Hepatocyte (in vitro differentiated cells): ENCODE measurements around the gene ETFB.

Source experiments
- EZH2 ChIP-seq: fragments of 200-600 bp; sonication (generic); IDR thresholded peaks from 2 replicates; pipeline ENCODE4 v1.6.1; 2016; ENCODE audit warnings: antibody characterized with exemption, mild to moderate bottlenecking, borderline replicate concordance
- EZH2phosphoT487 ChIP-seq: fragments of 200-600 bp; sonication (generic); IDR thresholded peaks from one replicate; pipeline ENCODE4 v1.6.1; 2018; ENCODE audit warnings: antibody characterized with exemption, mild to moderate bottlenecking, low read depth, moderate library complexity; ENCODE audit not compliant: unreplicated experiment, severe bottlenecking
- TF ChIP-seq, protein P1 (sequence below): fragments of 200-600 bp; sonication (generic); IDR thresholded peaks from 2 replicates; pipeline ENCODE4 v1.5.1; 2016; ENCODE audit warnings: antibody characterized with exemption, mild to moderate bottlenecking; ENCODE audit not compliant: poor library complexity

GRCh38 chr19:51318687-51319648 is 47.2 kb downstream of the ETFB start:
- TF ChIP-seq EZH2phosphoT487 (no peak), EZH2 (no peak)
- TF ChIP-seq, protein P1, sequence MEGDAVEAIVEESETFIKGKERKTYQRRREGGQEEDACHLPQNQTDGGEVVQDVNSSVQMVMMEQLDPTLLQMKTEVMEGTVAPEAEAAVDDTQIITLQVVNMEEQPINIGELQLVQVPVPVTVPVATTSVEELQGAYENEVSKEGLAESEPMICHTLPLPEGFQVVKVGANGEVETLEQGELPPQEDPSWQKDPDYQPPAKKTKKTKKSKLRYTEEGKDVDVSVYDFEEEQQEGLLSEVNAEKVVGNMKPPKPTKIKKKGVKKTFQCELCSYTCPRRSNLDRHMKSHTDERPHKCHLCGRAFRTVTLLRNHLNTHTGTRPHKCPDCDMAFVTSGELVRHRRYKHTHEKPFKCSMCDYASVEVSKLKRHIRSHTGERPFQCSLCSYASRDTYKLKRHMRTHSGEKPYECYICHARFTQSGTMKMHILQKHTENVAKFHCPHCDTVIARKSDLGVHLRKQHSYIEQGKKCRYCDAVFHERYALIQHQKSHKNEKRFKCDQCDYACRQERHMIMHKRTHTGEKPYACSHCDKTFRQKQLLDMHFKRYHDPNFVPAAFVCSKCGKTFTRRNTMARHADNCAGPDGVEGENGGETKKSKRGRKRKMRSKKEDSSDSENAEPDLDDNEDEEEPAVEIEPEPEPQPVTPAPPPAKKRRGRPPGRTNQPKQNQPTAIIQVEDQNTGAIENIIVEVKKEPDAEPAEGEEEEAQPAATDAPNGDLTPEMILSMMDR: no peak
